ENCODE measurements around the gene LONRF2. TPM values are rescaled to one million over a fixed set of nuclear protein-coding genes. Genes with fewer than 3 reads are reported as not detected.
A peak's percentile ranks its signal among the peaks of the same experiment; 100 is the strongest.

LONRF2 gene
- total and polyA plus RNA-seq, 2 of the 4 experiments (the other 2 are of a cell fraction), result 0.19 to 0.54 TPM

DNA sequence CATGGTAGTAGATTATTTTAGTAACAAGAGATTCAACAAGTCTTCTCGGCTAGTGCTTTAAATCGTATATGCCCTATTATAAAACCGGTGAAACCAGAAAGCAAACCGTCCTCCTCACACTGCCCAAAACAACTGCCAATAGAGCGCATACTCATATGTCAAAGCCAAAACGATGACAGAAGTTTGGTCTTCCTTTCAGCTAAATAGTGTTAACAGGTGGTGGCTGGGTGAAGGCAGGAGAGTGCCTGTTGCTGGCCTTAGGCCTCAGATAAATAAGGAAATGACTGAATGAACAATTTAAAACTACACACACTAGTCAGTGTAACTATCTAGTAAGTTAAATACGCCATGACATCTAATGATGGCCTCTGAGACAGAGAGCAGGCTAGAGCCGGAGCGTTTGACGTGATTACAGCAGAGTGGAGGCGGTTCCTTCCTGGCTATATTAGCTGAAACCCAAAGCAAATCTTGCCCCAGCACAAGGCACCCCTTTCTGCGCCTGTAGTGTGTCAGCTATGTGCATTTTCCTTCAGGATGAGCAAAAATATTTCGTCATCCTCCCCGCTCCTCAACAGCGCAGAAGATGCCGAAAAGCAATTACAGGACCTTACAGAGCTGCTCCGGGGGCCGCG lies 1.6 kb downstream of the LONRF2 start:
- H3K27me3 ChIP-seq (ENCODE audit: control insufficient read depth, insufficient read depth, low read length), result peaks cover 39% of the 10 kb centered on the region
- no peak overlapping the region for H4K91ac ChIP-seq (ENCODE audit: insufficient read depth, low read depth, low read length)
- H3K9ac ChIP-seq (ENCODE audit: low read depth, low read length), result no peak overlapping the region
- H3K4me3 ChIP-seq (ENCODE audit: insufficient read depth, low read depth, low read length), result no peak overlapping the region
- H4K20me1 ChIP-seq (ENCODE audit: insufficient read depth, low read length), result no peaks in the 10 kb centered on the region
- peaks cover 6% of the 10 kb centered on the region for H3K9me3 ChIP-seq (ENCODE audit: control insufficient read depth, insufficient read depth, low read length)
- no peak overlapping the region for H3K4ac ChIP-seq (ENCODE audit: low read depth, low read length)
- ChIA-PET POLR2A (ENCODE audit: unreplicated experiment) (no interaction called here), CTCF (interaction anchor here (0.6 kb wide), 1 partner anchor 16 kb away, joined by 3 read pairs; no protein-coding TSS in a partner anchor)
- DNase-seq (no peak), ATAC-seq (ENCODE audit: low read depth) (no peak)
- no peak overlapping the region for H2BK120ac ChIP-seq (ENCODE audit: low read depth, low read length)
- H3K23ac ChIP-seq (ENCODE audit: low read depth, low read length), result no peak overlapping the region
- H2BK20ac ChIP-seq (ENCODE audit: low read depth, low read length), result no peak overlapping the region
- no peak overlapping the region for H4K8ac ChIP-seq (ENCODE audit: low read depth in 2 of 2, low read length in 2 of 2)
- H2AK9ac ChIP-seq (replicated peaks; ENCODE audit: low read depth, low read length, poor library complexity), result peak overlapping the region; percentile 26
- no peaks in the 10 kb centered on the region for H3K9me1 ChIP-seq (ENCODE audit: insufficient read depth, low read length)
- peak overlapping the region; percentile 14 for H2AFZ ChIP-seq (replicated peaks; ENCODE audit: low read length, poor library complexity)
- H3K4me1 ChIP-seq (ENCODE audit: control insufficient read depth, insufficient read depth, low read length), result no peaks in the 10 kb centered on the region
- H3K56ac ChIP-seq (ENCODE audit: extremely low read depth, insufficient read depth, low read length), result no peak overlapping the region
- no peaks in the 10 kb centered on the region for H3K36me3 ChIP-seq (ENCODE audit: control insufficient read depth, insufficient read depth, low read length)
- intact Hi-C loops (cut with micrococcal nuclease) (no loop called here), in situ Hi-C loops (cut with MboI; ENCODE audit: low sequenced_read_pairs) (no loop called here), dilution Hi-C loops (cut with HindIII; ENCODE audit: low sequenced_read_pairs, unreplicated experiment) (no loop called here)
- no peak overlapping the region for H3K27ac ChIP-seq (ENCODE audit: insufficient read depth, low read length)
- no peak overlapping the region for H3K14ac ChIP-seq (replicated peaks; ENCODE audit: low read depth, low read length)
- no peak overlapping the region for H2BK15ac ChIP-seq (ENCODE audit: low read depth, low read length)
- no peak overlapping the region for H4K5ac ChIP-seq (ENCODE audit: low read depth, low read length)
- no peak overlapping the region for H3K4me2 ChIP-seq (ENCODE audit: low read depth, low read length)
- 80% methylated on average over 3 of the region's 19 CpGs; no CpG with 5 or more reads in 1 of the 2 experiments for WGBS, 2 experiments (ENCODE audit: extremely low coverage in 2 of 2, insufficient read length in 1 of 2)
- TF ChIP-seq RCOR1 (IDR thresholded peaks at IDR 0.05; ENCODE audit: insufficient replicate concordance, low read length), result no peak
- TF ChIP-seq RFX5 (IDR thresholded peaks at IDR 0.05; ENCODE audit: low read depth, low read length), result no peak
- TF ChIP-seq CEBPB (IDR thresholded peaks at IDR 0.05; ENCODE audit: low read depth, low read length), result peak; percentile 29; the same call in 1 of the 2 replicates
- no peak overlapping the region for H3K18ac ChIP-seq (ENCODE audit: low read depth, low read length)
- H2AK5ac ChIP-seq (ENCODE audit: low read depth, low read length), result no peak overlapping the region
- no peak overlapping the region for H2BK5ac ChIP-seq (ENCODE audit: low read depth, low read length, poor library complexity, severe bottlenecking)
- BruUV-seq (replicated peaks), result no TSS peak
- H3K79me1 ChIP-seq (ENCODE audit: low read depth in 1 of 2, low read length in 2 of 2), result no peaks in the 10 kb centered on the region

Measured in IMR-90 (cell line).